ENCODE results near the gene SH3BP5.

- TF ChIP-seq TEAD4 (IDR thresholded peaks at IDR 0.05) (no peak), REST (IDR thresholded peaks at IDR 0.05; ENCODE audit: low read depth) (no peak), EGR1 (IDR thresholded peaks at IDR 0.05) (peak; percentile 89)
Observed at GRCh38 chr3:15331606-15332404, 581 bp downstream of the SH3BP5 start.

All from Ishikawa (cell line).